Activated naive CD4-positive, alpha-beta T cell treated with Interleukin-2 at 50 U/mL for 16 hours (primary cell): ENCODE data around the gene ADAM8.
A peak's percentile ranks its signal among the peaks of the same experiment; 100 is the strongest.
"Not testable (repeated sequence)": the region's sequence is repeated elsewhere in the genome, so short reads cannot be mapped to it uniquely, and the experiment has no call there.

Experiments used
- DNase-seq: peaks from one replicate; pipeline ENCODE4 v3.0.0-alpha.2; 2020

The ADAM8 gene

DNA sequence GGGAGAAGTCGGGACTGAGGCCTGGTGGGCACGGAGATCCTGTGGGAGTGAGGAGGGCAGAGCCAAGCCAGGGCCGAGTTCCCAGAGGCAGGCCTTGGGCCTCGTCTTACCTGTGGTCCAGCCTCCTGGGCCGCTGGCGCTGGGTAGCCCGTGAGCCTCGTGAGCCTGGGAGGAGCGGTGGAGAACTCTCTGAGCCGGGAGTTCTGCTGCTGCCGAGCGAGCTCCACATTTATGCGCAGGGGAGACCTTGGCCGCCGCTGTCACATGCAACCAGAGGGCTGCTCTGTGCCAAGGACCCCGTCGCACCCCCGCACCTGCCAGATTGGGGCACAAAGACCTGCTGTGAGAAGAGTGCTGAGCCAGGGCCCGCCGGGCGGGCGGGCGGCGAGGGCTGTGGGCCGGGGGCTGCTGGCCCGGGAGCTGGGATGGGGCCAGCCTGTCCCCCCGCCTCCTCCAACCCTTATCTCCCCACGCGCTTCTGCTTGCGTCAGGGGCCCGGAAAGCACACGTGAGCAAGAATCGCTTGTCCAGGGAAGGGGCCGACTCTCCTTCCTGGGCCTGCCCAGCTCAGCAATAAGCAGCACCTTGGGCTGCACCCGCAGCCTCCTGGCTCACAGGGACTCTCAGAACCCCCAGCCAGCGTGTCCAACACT is 28.9 kb downstream of the ADAM8 start:
- no peak for DNase-seq

DNA sequence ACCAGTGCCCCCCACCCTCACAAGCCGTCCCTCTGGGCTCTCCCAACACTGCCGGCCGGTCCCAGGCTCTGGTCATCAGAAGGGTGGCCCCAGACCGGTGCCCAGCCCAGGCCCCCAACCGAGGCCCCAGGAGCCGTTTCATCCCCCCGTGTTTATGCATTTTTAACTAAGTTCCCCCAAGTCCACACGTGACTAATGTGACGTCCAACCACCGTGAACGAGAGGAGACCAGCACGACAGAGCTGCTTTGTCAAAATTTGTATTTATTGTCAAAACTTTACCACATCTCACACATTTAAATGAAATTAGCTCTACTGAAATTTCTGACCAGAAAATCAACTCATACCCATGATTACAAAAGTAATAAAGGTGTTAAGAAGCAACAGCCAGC is 30.4 kb downstream of the ADAM8 start:
- DNase-seq, result no peak

- no peak for DNase-seq
Observed at GRCh38 chr10:133245439-133246235, 31.0 kb downstream of the ADAM8 start.

DNA sequence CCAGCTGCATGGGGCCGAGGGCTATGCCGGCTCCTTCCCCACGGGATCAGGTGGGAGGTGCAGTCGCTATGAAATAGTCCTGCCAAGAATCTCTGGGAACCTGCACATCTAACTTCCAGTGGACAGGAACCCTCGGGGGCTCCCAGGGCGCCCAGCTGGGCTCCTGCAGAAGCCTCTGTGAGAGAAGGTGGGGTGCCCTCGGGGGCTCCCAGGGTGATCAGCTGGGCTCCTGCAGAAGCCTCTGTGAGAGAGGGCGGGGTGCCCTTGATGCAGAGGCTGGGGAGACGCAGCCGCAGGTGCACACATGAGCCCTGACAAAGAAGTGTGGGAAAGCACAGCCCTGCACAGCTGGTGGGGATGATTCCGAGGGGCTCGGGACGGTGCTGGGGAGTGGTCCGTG is 33.1 kb downstream of the ADAM8 start:
- DNase-seq, result no peak

GRCh38 chr10:133242611-133243356 is 33.9 kb downstream of the ADAM8 start:
- no peak for DNase-seq

DNA sequence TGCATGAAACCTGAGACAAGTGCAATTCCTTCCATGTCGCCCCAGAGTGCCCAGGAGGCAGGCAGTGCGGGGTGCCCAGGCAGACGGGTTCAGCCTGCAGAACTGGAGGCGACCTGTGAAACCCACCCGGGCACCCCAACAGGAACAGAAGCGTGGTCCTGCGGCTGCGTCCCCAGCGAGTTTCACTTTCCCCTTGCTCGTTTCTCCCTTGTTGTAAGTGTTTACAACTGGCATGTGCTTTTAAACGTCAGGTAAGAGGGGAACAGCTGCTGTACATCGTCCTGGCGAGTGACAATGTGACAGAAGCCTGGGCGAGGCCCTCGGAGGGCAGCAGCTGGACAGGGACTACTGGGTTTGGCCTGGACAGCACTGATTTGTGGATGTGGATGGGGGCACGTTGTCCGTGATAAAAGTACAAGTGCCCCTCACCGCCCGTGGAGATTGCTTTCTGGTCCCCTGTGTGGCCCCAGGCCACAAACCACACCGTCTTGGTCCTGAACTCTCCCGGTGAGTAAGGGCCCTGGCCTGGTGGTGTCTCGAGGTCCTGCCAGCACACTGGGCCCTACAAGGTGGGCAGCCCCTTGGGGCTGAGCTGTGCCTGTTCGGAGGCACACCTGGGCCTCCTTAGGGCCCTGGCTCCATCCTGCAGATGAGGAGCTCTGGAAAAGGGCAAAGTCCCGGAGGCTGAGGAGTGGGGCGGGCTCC is 35.0 kb downstream of the ADAM8 start:
- DNase-seq, result peak; percentile 24

- no peak for DNase-seq
Observed at GRCh38 chr10:133239990-133240389, 36.7 kb downstream of the ADAM8 start.

- no peak for DNase-seq
Observed at GRCh38 chr10:133238466-133238804, 38.2 kb downstream of the ADAM8 start.

DNA sequence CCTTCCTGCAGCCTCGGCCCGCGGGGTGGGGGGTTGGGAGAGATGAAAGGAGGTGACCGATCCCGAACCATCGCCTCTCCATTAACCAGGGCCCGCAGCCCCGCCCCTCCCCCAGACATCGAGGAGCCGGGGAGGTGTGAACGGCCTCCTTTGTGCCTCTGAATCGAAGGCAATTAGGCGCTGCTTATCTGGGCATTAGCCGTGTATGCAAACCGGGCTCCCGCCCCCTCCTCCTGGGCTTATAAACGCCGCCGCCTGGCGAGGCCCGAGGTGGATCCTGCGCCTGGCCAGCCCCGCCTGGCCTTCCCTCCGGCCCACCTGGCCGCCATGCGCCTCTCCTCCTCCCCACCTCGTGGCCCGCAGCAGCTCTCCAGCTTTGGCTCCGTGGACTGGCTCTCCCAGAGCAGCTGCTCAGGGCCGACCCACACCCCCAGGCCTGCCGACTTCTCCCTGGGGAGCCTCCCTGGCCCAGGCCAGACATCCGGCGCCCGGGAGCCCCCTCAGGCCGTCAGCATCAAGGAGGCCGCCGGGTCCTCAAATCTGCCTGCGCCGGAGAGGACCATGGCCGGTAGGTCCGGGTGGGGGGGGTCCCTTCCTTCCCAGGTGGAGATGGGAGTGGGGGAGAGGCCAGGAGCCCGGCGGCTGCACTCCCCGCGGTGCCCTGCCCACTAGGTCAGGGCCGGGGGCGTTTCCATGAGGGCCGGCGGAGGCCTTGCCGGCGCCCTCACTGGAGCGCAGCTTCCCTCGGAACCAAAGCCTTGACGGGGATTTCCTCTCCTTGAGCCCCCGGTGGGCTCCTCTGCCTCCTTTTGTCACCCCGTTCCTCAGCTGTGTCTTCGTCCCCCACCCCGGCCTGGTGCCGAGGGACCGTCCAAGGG is 38.8 kb downstream of the ADAM8 start, which contains the start of gene VENTX:
Gene VENTX, plus strand, starts transcription at position 268 of the 878 bp plus-strand sequence. Its CDS starts 60 bp downstream, at position 328.
- no peak for DNase-seq

DNA sequence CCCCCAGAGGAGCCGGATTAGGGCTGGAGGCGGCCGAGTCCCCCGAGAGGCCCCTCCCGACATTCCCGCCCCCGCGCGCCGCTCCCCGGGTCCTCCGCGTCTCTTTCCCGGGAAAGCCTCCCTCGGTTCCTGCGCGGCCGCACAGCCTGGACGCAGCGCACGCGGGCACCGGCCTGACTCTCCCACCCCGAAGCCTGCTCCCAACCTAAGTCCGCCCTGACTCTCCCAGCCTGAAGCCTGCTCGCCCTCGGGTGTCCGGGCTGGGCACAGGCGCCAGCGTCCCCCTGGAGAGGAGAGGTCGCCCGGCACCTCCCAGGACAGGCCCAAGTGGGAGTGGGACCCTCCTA is 39.5 kb downstream of the ADAM8 start:
- DNase-seq, result no peak

DNA sequence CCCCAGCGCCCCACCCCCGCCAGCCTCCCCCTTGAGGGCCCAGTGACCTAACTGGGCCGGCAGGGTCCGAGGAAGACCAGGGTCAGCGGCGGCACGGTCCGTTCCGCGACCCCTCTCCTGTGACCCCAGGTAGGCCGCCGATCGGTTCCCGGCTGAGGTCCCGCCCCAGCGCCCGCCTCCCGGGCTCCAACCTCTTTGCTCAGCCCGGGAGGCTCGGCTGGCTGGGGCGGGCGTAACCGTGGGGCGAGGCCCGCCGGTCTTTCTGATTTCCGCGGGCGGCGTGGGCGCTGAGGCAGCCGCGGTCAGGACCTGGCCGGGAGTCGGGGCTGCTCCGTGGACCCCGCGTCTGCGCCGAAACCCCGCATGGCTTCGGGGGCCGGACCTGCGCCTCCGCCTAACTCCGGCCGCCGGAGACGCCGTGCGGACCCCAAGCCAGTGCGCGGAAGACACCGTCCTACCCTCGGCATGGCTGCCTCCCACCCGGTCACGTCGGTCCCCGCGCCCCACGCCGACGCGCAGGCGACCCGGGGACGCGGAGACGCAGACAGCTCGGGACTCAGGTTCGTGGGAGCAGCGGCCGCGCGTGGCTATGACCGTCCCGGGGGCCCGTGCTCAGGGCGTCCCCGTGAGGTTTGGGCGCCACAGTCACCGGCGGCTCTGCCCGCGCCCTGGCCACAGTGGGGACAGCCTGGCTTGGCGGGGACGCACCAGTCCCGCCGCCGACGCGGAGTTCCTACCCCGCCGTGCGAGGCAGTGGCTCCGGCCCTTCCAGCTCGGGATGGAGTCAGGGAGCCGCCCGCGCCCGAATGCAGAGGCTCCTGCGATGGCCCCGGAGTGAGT is 40.0 kb downstream of the ADAM8 start:
- DNase-seq, result no peak

- no peak for DNase-seq
Observed at GRCh38 chr10:133235932-133236331, 40.7 kb downstream of the ADAM8 start.

DNA sequence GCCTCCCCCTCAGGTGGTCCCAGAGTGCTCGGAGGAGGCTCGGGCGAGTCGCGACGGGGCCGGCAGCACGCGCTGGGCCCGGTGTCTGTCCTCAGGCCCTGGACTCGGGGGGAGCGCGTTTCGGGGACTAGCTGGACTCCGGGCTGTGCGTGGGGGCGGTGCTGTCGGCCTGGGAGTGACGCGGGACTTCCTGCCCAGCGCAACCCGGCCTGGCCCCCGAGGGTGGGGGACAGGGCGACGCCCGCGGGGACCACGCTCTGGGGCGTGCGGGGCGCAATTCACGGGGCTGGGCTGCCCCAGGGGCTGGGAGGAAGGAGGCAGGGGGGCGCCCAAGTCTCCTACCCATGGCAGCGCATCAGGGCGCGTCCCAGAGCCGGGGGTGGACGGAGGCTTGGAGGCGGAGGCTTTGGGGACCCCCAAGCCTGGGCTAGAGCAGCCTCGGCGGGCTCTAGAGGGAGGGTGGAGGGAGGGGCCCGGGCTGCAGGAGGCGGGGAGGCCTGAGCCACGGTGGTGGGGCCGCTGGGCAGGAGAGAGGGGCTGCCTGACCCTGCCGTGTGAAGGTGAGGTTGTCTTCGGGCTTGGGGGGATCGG is 41.3 kb downstream of the ADAM8 start:
- no peak for DNase-seq

DNA sequence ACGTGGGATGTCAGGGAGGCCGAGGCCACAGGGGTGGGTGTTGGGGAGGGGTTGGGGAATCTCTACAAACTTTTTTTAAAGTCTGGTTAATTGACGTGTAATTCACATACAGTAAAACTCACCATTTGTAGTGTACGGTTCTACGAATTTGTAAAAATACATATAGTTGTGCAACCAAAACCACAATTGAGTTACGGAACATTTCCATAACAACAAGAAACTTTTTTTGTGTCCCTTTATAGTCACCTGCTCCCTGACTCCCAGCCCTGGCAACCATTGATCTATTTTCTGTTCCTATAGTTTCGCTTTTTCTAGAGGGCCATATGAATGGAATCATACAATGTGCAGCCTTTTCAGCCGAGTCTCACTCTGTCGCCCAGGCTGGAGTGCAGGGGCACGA is 41.9 kb downstream of the ADAM8 start:
- DNase-seq, result not testable (repeated sequence)

DNA sequence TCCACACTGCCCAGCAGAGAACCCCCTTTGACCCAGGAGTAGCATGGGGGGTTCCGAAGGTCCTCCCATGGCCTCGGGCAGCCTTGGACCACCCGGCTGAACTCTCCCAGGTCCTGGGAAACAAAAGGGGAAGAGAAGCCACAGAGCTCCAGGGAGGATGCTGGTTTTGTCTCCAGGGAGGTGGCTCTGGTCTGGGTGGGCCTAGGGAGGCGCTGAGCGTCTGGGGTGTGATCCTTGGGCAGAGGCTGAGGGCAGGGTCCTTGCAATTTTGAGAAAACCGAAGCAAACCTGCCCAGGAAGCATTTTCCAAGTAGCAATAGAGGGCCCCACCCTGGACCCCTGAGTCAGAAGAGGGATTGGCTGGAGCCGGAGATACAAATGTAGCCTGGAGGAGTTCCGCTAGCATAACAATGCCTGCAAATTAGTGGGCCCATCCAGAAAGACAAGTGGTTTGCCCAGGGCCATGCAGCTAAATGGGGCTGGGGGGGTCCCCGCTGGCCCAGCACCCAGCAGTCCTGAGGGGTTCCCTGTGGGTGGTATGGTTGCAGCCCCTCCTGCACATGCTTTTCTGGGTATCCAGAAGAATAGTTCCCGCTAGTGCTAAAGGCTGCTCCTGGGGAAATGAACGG is 44.6 kb downstream of the ADAM8 start:
- DNase-seq, result no peak

GRCh38 chr10:133231244-133231945 is 45.3 kb downstream of the ADAM8 start:
- no peak for DNase-seq

DNA sequence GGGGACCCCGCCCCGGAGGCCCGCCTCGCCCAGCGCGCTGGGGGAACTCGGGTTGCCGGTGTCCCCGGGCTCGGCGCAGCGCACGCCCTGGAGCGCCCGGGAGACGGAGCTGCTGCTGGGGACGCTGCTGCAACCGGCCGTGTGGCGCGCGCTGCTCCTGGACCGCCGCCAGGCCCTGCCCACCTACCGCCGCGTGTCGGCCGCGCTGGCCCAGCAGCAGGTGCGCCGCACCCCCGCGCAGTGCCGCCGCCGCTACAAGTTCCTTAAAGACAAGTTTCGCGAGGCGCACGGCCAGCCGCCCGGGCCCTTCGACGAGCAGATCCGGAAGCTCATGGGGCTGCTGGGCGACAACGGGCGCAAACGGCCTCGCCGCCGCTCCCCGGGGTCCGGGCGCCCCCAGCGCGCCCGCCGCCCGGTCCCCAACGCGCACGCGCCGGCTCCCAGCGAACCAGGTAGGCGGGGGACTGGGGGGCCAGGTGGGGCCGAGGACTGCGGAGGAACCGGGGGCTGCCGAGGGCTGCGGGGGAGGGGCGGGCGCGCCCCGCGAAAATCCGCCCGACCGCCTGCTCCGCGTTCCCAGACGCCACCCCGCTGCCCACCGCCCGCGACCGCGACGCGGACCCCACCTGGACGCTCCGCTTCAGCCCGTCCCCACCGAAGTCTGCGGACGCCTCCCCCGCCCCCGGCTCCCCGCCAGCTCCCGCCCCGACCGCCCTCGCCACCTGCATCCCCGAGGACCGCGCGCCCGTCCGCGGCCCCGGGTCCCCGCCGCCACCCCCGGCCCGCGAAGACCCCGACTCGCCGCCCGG is 46.1 kb downstream of the ADAM8 start:
- peak; percentile 19 for DNase-seq

- DNase-seq, result no peak
Observed at GRCh38 chr10:133230044-133230361, 46.7 kb downstream of the ADAM8 start, which contains the start of gene UTF1. TSS of gene UTF1 (plus strand) at chr10:133230217. CDS start at chr10:133230289, 72 bp downstream.
